Upper lobe of left lung (tissue), 4 donors: Measurements from ENCODE around the gene CHST8.

ENCODE experiments used
- CTCF ChIP-seq, 6 experiments: fragments of 450-650 bp in 4 of 6; fragments of 200-600 bp in 2 of 6; sonication (generic) in 2 of 6; IDR thresholded peaks; one replicate each; pipeline ENCODE4 v1.5.1; 2016 to 2019; ENCODE audit warnings: antibody characterized with exemption in 6 of 6
- EP300 ChIP-seq, 4 donors: sonication (generic); formaldehyde crosslinking; IDR thresholded peaks; one replicate each; pipeline ENCODE4 v1.5.1; 2017; ENCODE audit warnings: antibody characterized with exemption in 4 of 4, control low read depth in 2 of 4
- POLR2A ChIP-seq, 4 donors: fragments of 450-650 bp; IDR thresholded peaks; one replicate each; pipeline ENCODE4 v1.5.1; 2016 to 2017; ENCODE audit warnings: antibody characterized with exemption in 4 of 4, mild to moderate bottlenecking in 2 of 4
- POLR2AphosphoS5 ChIP-seq, 2 donors: sonication (generic); formaldehyde crosslinking; IDR thresholded peaks; one replicate each; pipeline ENCODE4 v1.5.1; 2017; ENCODE audit warnings: antibody characterized with exemption in 2 of 2

GRCh38 chr19:33745297-33745696 is 123.5 kb downstream of the CHST8 start:
- TF ChIP-seq CTCF (IDR thresholded peaks at IDR 0.05) (no peak), POLR2AphosphoS5 (IDR thresholded peaks at IDR 0.05) (no peak), POLR2A (IDR thresholded peaks at IDR 0.05) (no peak), EP300 (IDR thresholded peaks at IDR 0.05) (no peak)
